Heart left ventricle (tissue), 13 donors: Measurements from ENCODE around the gene KLHL29.

Experiments used
- POLR2A ChIP-seq, 2 donors: fragments of 450-650 bp; IDR thresholded peaks; one replicate each; pipeline ENCODE4 v1.6.1; 2017; ENCODE audit warnings: antibody characterized with exemption in 2 of 2, mild to moderate bottlenecking in 2 of 2, moderate library complexity in 2 of 2
- TF ChIP-seq, protein P1 (sequence below), 12 donors: fragments of 200-600 bp; sonication (generic) in 4 of 12; IDR thresholded peaks; one replicate each; pipeline versions ENCODE4 v1.5.0 to v1.8.0; 2018 to 2022; ENCODE audit warnings: antibody characterized with exemption in 12 of 12, mild to moderate bottlenecking in 5 of 12
- donor health status: ischemic (EF 13 %, LVEDD 7.1; RV severe dilation, severe dysfunction).
- donor health status: DM: no; HTN: yes; CAD: no.
- donor health status: DM: no; HTN: no; CAD: no.
- donor health status: ischemic (EF 25% LVEDD 6.9; RV normal size, moderate dysfunction).
- donor health status: ischemic (EF 25% LVEDD 5.7; RV mildly dilated, moderate dysfunction).
- donor health status: ischemic (EF 35%, LVEDD 5.7; RV mildly dilated, moderate dysfunction).
- donor health status: nonischemic (EF 11% LVEDD 7.7; RV severe dilation, severe dysfunction).
- donor health status: DM: yes; HTN: yes; CAD: no.
- donor health status: PGD.
- donor health status: ischemic (EF 29% LVEDD 5.4; RV normal size, mild dysfunction).
- donor health status: nonischemic (EF 23%, LVEDD 6.1; RV moderate dilation, normal function).

DNA sequence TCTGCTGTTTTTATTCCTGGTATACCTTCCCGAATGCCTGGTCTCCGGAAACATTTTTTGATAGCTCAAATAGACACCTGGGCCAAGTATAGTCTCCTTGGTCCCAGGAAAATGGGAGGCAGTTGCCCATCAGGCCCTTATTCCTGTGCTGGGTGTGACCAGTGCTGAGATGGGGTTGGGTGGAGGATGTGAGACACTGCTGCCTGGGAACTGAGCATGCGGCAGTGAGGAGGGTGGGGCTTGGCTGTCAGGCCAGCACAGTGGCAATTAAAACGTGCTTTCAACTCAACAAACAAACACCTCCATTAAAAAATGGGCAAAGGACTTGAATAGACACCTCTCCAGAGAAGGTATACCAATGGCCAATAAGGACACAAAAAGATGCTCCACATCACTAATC is 12.5 kb downstream of the KLHL29 start:
- TF ChIP-seq POLR2A (IDR thresholded peaks at IDR 0.05) = no peak
- TF ChIP-seq, protein P1, sequence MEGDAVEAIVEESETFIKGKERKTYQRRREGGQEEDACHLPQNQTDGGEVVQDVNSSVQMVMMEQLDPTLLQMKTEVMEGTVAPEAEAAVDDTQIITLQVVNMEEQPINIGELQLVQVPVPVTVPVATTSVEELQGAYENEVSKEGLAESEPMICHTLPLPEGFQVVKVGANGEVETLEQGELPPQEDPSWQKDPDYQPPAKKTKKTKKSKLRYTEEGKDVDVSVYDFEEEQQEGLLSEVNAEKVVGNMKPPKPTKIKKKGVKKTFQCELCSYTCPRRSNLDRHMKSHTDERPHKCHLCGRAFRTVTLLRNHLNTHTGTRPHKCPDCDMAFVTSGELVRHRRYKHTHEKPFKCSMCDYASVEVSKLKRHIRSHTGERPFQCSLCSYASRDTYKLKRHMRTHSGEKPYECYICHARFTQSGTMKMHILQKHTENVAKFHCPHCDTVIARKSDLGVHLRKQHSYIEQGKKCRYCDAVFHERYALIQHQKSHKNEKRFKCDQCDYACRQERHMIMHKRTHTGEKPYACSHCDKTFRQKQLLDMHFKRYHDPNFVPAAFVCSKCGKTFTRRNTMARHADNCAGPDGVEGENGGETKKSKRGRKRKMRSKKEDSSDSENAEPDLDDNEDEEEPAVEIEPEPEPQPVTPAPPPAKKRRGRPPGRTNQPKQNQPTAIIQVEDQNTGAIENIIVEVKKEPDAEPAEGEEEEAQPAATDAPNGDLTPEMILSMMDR (IDR thresholded peaks at IDR 0.05) = no peak
